Natural killer cell (primary cell): ENCODE measurements around the gene ANTKMT. TPM values are rescaled to one million over a fixed set of nuclear protein-coding genes. Genes with fewer than 3 reads are reported as not detected.

Experiments
- ATAC-seq, 3 donors: fragments of 150-1000 bp in 2 of 3; fragments of 200-7000 bp in 1 of 3; cut with Tn5 transposase; 1 replicate in 1 of 3; 2 replicates in 2 of 3; pipeline ENCODE4 v1.10.0; 2021; ENCODE audit warnings: mild to moderate bottlenecking in 2 of 3, moderate library complexity in 2 of 3
- DNase-seq, 2 donors: peaks; one replicate each; pipeline versions ENCODE4 v3.0.0 to v3.0.0-alpha.2; 2013 to 2021; ENCODE audit warnings: mixed read lengths in 1 of 2
- H3K27ac ChIP-seq: one replicate; pipeline ENCODE4 v1.5.1; 2013; ENCODE audit warnings: mild to moderate bottlenecking, low read length
- H3K27me3 ChIP-seq: one replicate; pipeline ENCODE4 v1.6.1; 2013; ENCODE audit warnings: low read length; ENCODE audit not compliant: control insufficient read depth, insufficient read depth
- H3K36me3 ChIP-seq: one replicate; pipeline ENCODE4 v1.6.1; 2013; ENCODE audit warnings: low read length; ENCODE audit not compliant: control insufficient read depth, insufficient read depth
- H3K4me1 ChIP-seq: one replicate; pipeline ENCODE4 v1.6.1; 2013; ENCODE audit warnings: low read length; ENCODE audit not compliant: control insufficient read depth, insufficient read depth
- H3K4me3 ChIP-seq: one replicate; pipeline ENCODE4 v1.5.1; 2013; ENCODE audit warnings: low read length
- H3K9me3 ChIP-seq: one replicate; pipeline ENCODE4 v1.6.1; 2013; ENCODE audit warnings: low read length; ENCODE audit not compliant: control insufficient read depth, insufficient read depth
- H3K27ac Mint-ChIP-seq, 2 donors: one replicate each; pipeline ENCODE4 v1.8.0; 2022; ENCODE audit warnings: mild to moderate bottlenecking in 2 of 2, mixed read lengths in 2 of 2, moderate library complexity in 1 of 2
- H3K27me3 Mint-ChIP-seq, 2 donors: one replicate each; pipeline ENCODE4 v1.8.0; 2022; ENCODE audit warnings: low read depth in 2 of 2, mixed read lengths in 2 of 2
- H3K36me3 Mint-ChIP-seq: one replicate; pipeline ENCODE4 v1.8.0; 2022; ENCODE audit warnings: mixed read lengths
- H3K4me1 Mint-ChIP-seq, 2 donors: one replicate each; pipeline ENCODE4 v1.8.0; 2022; ENCODE audit warnings: mixed read lengths in 2 of 2
- H3K4me3 Mint-ChIP-seq: one replicate; pipeline ENCODE4 v1.8.0; 2022; ENCODE audit warnings: mild to moderate bottlenecking, moderate library complexity, mixed read lengths
- H3K9me3 Mint-ChIP-seq, 2 donors: one replicate each; pipeline ENCODE4 v1.8.0; 2022; ENCODE audit warnings: mixed read lengths in 2 of 2
- CTCF ChIP-seq: fragments of 200-600 bp; IDR thresholded peaks from one replicate; pipeline ENCODE4 v1.8.0; 2022; ENCODE audit warnings: antibody characterized with exemption
- WGBS: methylation state at CpG from one replicate; pipeline ENCODE4 v1.1.7; 2013; ENCODE audit warnings: missing lambda C conversion rate; ENCODE audit not compliant: insufficient coverage; 5-methylcytosine and 5-hydroxymethylcytosine counted together
- intact Hi-C: fragments of 100-400 bp; cut with micrococcal nuclease; formaldehyde crosslinking; loops from one replicate; pipeline ENCODE4 v1.14.2; 2022
- total RNA-seq, 4 donors: library from RNA; stranded (reverse); fragments of 120-200 nt in 1 of 4; gene quantifications; one replicate each; pipeline versions ENCODE4 v1.2.3 to v1.2.4, GENCODE V29; 2013 to 2022

The ANTKMT gene
- total RNA-seq, 3 donors from 2014 or later (not counting 1 experiment from before 2014, with no cell fraction given): 33.7 to 39.0 (median 37.7) TPM

GRCh38 chr16:767743-768235, 46.8 kb downstream of the ANTKMT start:
- Mint-ChIP-seq H3K27me3 (no peaks in the 10 kb centered on the region), H3K36me3 (no peaks in the 10 kb centered on the region), H3K4me3 (no peak overlapping the region), H3K4me1 (no peaks in the 10 kb centered on the region), H3K27ac (no peak overlapping the region), H3K9me3 (no peaks in the 10 kb centered on the region)
- WGBS: 65% methylated on average over 8 of the region's 38 CpGs
- H3K27me3 ChIP-seq: no peaks in the 10 kb centered on the region
- H3K27ac ChIP-seq: no peak overlapping the region
- no peak for ATAC-seq
- intact Hi-C loops: no loop called here
- H3K4me3 ChIP-seq: no peak overlapping the region
- H3K36me3 ChIP-seq: no peaks in the 10 kb centered on the region
- no peaks in the 10 kb centered on the region for H3K9me3 ChIP-seq
- no peak for DNase-seq
- H3K4me1 ChIP-seq: no peaks in the 10 kb centered on the region
- TF ChIP-seq CTCF: no peak

- no peaks in the 10 kb centered on the region for H3K4me1 ChIP-seq
- no peak overlapping the region for H3K27ac ChIP-seq
- no peak overlapping the region for H3K4me3 ChIP-seq
- H3K27me3 ChIP-seq: no peaks in the 10 kb centered on the region
- H3K9me3 Mint-ChIP-seq: no peaks in the 10 kb centered on the region
- no peaks in the 10 kb centered on the region for H3K36me3 Mint-ChIP-seq
- intact Hi-C loops: no loop called here
- no peak for ATAC-seq
- no peaks in the 10 kb centered on the region for H3K9me3 ChIP-seq
- TF ChIP-seq CTCF: no peak
- WGBS: 83% methylated on average over 21 of the region's 21 CpGs
- no peaks in the 10 kb centered on the region for H3K27me3 Mint-ChIP-seq
- DNase-seq: no peak
- no peaks in the 10 kb centered on the region for H3K4me1 Mint-ChIP-seq
- H3K4me3 Mint-ChIP-seq: no peak overlapping the region
- no peak overlapping the region for H3K27ac Mint-ChIP-seq
- H3K36me3 ChIP-seq: no peaks in the 10 kb centered on the region
Observed at GRCh38 chr16:768428-768827, 47.5 kb downstream of the ANTKMT start.

GRCh38 chr16:769184-769784, 48.3 kb downstream of the ANTKMT start:
- Mint-ChIP-seq H3K27me3 (no peaks in the 10 kb centered on the region), H3K4me1 (no peaks in the 10 kb centered on the region), H3K4me3 (no peak overlapping the region), H3K9me3 (no peaks in the 10 kb centered on the region), H3K27ac (no peak overlapping the region), H3K36me3 (no peaks in the 10 kb centered on the region)
- H3K36me3 ChIP-seq: no peaks in the 10 kb centered on the region
- intact Hi-C loops: no loop called here
- H3K4me3 ChIP-seq: no peak overlapping the region
- WGBS: 67% methylated on average over 15 of the region's 20 CpGs
- no peaks in the 10 kb centered on the region for H3K4me1 ChIP-seq
- TF ChIP-seq CTCF: no peak
- no peak overlapping the region for H3K27ac ChIP-seq
- no peak for DNase-seq
- H3K27me3 ChIP-seq: no peaks in the 10 kb centered on the region
- no peaks in the 10 kb centered on the region for H3K9me3 ChIP-seq
- no peak for ATAC-seq

GRCh38 chr16:769934-770333, 49.0 kb downstream of the ANTKMT start:
- DNase-seq: no peak

More at GRCh38 chr16:769934-770333, 49.0 kb downstream of the ANTKMT start:
- intact Hi-C loops: no loop called here
- H3K4me1 Mint-ChIP-seq: no peaks in the 10 kb centered on the region
- H3K36me3 Mint-ChIP-seq: no peaks in the 10 kb centered on the region
- TF ChIP-seq CTCF: no peak
- no peaks in the 10 kb centered on the region for H3K27me3 ChIP-seq
- no peaks in the 10 kb centered on the region for H3K4me1 ChIP-seq
- no peak overlapping the region for H3K4me3 Mint-ChIP-seq
- H3K4me3 ChIP-seq: no peak overlapping the region
- H3K36me3 ChIP-seq: no peaks in the 10 kb centered on the region
- no peak overlapping the region for H3K27ac Mint-ChIP-seq
- no peaks in the 10 kb centered on the region for H3K9me3 Mint-ChIP-seq
- H3K9me3 ChIP-seq: no peaks in the 10 kb centered on the region
- ATAC-seq: no peak
- WGBS: 93% methylated on average over 19 of the region's 19 CpGs
- H3K27ac ChIP-seq: no peak overlapping the region
- no peaks in the 10 kb centered on the region for H3K27me3 Mint-ChIP-seq
